Adrenal gland (tissue), 12 donors: Measurements from ENCODE around the gene SPRR2D. TPM values are rescaled to one million over a fixed set of nuclear protein-coding genes. Genes with fewer than 3 reads are reported as not detected.

Experiments used
- DNase-seq, 7 donors: peaks; one replicate each; pipeline ENCODE4 v3.0.0-alpha.2; 2019 to 2020
- H3K27ac ChIP-seq, 5 donors: fragments of 200-600 bp; sonication (generic) in 4 of 5; 1 replicate in 3 of 5; 2 replicates in 2 of 5; pipeline versions ENCODE4 v1.5.1 to v1.8.0; 2016 to 2020; ENCODE audit warnings: mild to moderate bottlenecking in 1 of 5
- H3K27me3 ChIP-seq: fragments of 200-600 bp; 2 replicates; pipeline ENCODE4 v1.8.0; 2021
- H3K36me3 ChIP-seq, 2 donors: fragments of 200-600 bp; replicated peaks in 1 of 2; 1 replicate in 1 of 2; 2 replicates in 1 of 2; pipeline versions ENCODE4 v1.5.1 to v1.8.0; 2018 to 2022
- H3K4me1 ChIP-seq, 2 donors: fragments of 200-600 bp; replicated peaks in 1 of 2; 1 replicate in 1 of 2; 2 replicates in 1 of 2; pipeline versions ENCODE4 v1.5.1 to v1.8.0; 2018 to 2021
- H3K4me3 ChIP-seq, 4 donors: fragments of 200-600 bp; sonication (generic) in 3 of 4; one replicate each; pipeline ENCODE4 v1.5.1; 2016 to 2018
- H3K9me3 ChIP-seq, 3 donors: fragments of 200-600 bp; sonication (generic) in 1 of 3; replicated peaks in 1 of 3; 1 replicate in 2 of 3; 2 replicates in 1 of 3; pipeline versions ENCODE4 v1.5.1 to v1.8.0; 2016 to 2021
- POLR2A ChIP-seq, 2 donors: fragments of 450-650 bp; IDR thresholded peaks; one replicate each; pipeline ENCODE4 v1.6.1; 2017; ENCODE audit warnings: antibody characterized with exemption in 2 of 2, mild to moderate bottlenecking in 2 of 2, moderate library complexity in 1 of 2
- WGBS, 4 donors: extraction: QIAGEN DNeasy Blood & Tissue Kit in 2 of 4; methylation state at CpG; one replicate each; pipeline versions ENCODE4 v1.1.5 to v1.1.7; 2013 to 2017; 5-methylcytosine and 5-hydroxymethylcytosine counted together
- intact Hi-C, 2 donors: fragments of 100-400 bp; cut with DNase I; formaldehyde crosslinking; loops; one replicate each; pipeline versions ENCODE4 v1.14.1 to v1.15.0; 2022 to 2023
- polyA plus RNA-seq, 3 donors: library from polyadenylated mRNA; stranded (reverse); fragments of 200-250 nt in 2 of 3; fragments of 350-450 nt in 1 of 3; fragmentation: Illumina TruSeq in 1 of 3; extraction: RNeasy Lipid Tissue Mini Kit (QIAGEN cat#74804) in 1 of 3; gene quantifications; one replicate each; pipeline ENCODE4 v1.2.3, GENCODE V29; 2013 to 2014
- total RNA-seq, 9 donors: library from RNA; depleted of rRNA in 4 of 9; stranded (reverse); fragments of >200 nt in 4 of 9; fragments of 120-200 nt in 1 of 9; fragmentation: NEBNext Ultra II Directional in 1 of 9; extraction: Animal tissue kit (Norgen Biotek cat#: 25700) in 1 of 9; gene quantifications; one replicate each; pipeline versions ENCODE4 v1.1.0 to v1.2.4, GENCODE V29; 2013 to 2023
- TF ChIP-seq, protein P1 (sequence below), 6 experiments: fragments of 450-650 bp in 4 of 6; fragments of 200-600 bp in 2 of 6; sonication (generic) in 1 of 6; IDR thresholded peaks; 1 replicate in 5 of 6; 2 replicates in 1 of 6; pipeline versions ENCODE4 v1.5.1 to v1.8.0; 2016 to 2021; ENCODE audit warnings: antibody characterized with exemption in 6 of 6, mild to moderate bottlenecking in 2 of 6, moderate library complexity in 1 of 6
- donor health status: healthy with polysubstance abuse.
- donor health status: Bipolar disorder and iron deficiency.
- donor health status: DM: yes; HTN: yes; CAD: no.
- donor health status: DM: no; HTN: no; CAD: no.
- donor health status: DM: no; HTN: no; CAD: no.
- donor health status: DM: yes; HTN: yes; CAD: no.

Gene SPRR2D
- total and polyA plus RNA-seq, 12 donors: 0.71 to 0.88 TPM; not detected in 10

DNA sequence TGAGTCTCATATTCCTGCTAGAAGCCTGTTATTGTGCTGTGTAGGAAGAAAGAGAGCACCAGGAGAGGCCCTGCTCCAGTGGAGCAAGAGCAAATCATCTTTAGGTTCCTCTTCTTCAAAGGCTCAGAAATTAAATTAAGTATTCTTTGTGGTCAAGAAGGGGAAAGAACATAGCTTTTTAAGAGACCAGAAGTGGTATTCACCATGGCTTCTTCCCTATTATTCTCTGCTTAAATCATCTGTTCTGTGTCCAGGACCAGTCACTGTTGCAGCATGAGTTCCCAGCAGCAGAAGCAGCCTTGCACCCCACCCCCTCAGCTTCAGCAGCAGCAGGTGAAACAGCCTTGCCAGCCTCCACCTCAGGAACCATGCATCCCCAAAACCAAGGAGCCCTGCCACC lies 8.8 kb downstream of the SPRR2D start:
- TF ChIP-seq POLR2A (IDR thresholded peaks at IDR 0.05): no peak
- TF ChIP-seq, protein P1, sequence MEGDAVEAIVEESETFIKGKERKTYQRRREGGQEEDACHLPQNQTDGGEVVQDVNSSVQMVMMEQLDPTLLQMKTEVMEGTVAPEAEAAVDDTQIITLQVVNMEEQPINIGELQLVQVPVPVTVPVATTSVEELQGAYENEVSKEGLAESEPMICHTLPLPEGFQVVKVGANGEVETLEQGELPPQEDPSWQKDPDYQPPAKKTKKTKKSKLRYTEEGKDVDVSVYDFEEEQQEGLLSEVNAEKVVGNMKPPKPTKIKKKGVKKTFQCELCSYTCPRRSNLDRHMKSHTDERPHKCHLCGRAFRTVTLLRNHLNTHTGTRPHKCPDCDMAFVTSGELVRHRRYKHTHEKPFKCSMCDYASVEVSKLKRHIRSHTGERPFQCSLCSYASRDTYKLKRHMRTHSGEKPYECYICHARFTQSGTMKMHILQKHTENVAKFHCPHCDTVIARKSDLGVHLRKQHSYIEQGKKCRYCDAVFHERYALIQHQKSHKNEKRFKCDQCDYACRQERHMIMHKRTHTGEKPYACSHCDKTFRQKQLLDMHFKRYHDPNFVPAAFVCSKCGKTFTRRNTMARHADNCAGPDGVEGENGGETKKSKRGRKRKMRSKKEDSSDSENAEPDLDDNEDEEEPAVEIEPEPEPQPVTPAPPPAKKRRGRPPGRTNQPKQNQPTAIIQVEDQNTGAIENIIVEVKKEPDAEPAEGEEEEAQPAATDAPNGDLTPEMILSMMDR (IDR thresholded peaks at IDR 0.05): no peak
- no peaks in the 10 kb centered on the region for H3K27me3 ChIP-seq
- H3K36me3 ChIP-seq: no peaks in the 10 kb centered on the region
- intact Hi-C loops: no loop called here
- no peak for DNase-seq
- no peak overlapping the region for H3K4me3 ChIP-seq
- H3K27ac ChIP-seq: no peak overlapping the region
- no peaks in the 10 kb centered on the region for H3K4me1 ChIP-seq
- H3K9me3 ChIP-seq: no peaks in the 10 kb centered on the region

DNA sequence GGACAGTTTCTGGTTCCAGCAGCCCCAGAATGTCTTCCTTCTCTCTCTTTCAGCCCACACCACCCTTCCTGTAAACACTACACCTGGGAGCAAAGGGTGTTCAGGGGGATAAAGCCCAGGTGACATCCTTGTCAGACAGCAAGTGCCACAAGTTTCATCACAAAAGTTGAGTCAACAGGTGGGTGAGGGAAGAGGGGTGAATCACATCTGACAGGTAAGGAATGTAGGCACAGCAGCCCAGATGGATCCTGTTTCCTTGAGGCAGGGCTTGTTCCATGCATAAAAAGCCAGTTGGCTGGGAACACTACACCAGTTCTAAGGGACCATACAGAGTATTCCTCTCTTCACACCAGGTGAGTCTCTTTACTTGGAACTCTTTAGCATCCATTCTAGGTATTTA lies 10.0 kb downstream of the SPRR2D start, which contains the start of gene SPRR1B:
SPRR1B (plus strand) TSS at position 309 of the 400 bp plus-strand sequence. CDS start 1,143 bp downstream, outside the sequence.
- Histone ChIP-seq H3K36me3 (no peaks in the 10 kb centered on the region), H3K27me3 (no peaks in the 10 kb centered on the region), H3K27ac (no peak within 1 kb of the TSS), H3K4me1 (no peaks in the 10 kb centered on the region), H3K4me3 (no peak within 1 kb of the TSS), H3K9me3 (no peaks in the 10 kb centered on the region)
- intact Hi-C loops: no loop called here
- DNase-seq: no peak
- TF ChIP-seq POLR2A (IDR thresholded peaks at IDR 0.05): no peak
- TF ChIP-seq, protein P1 (IDR thresholded peaks at IDR 0.05): no peak

DNA sequence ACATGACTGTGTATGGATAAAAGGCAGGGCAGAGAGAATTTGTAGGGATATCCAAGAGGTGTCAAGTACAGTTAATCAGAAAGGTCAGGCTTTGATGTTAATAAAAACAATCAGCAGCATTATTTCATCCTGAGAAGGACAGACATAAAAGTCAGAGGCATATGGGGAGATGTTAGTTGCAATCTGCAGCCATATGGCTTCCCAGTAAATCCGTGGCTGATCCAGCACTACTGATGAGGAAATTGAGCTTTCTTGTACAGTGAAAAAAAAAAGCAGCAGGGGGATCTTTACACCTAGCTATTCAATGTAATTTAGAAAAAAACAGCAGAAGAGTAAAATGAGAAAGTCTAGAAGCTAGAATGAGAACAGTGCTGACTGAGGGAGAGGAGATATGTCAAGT lies 12.2 kb downstream of the SPRR2D start:
- no peaks in the 10 kb centered on the region for H3K27me3 ChIP-seq
- WGBS, 4 donors: 54 to 80% (median 72%) methylated on average over 1 of the region's 1 CpG
- no peaks in the 10 kb centered on the region for H3K9me3 ChIP-seq
- intact Hi-C loops: no loop called here
- no peak overlapping the region for H3K4me3 ChIP-seq
- H3K36me3 ChIP-seq: no peaks in the 10 kb centered on the region
- H3K4me1 ChIP-seq: no peaks in the 10 kb centered on the region
- H3K27ac ChIP-seq: no peak overlapping the region
- no peak for DNase-seq
- TF ChIP-seq, protein P1 (IDR thresholded peaks at IDR 0.05): no peak
- no peak for TF ChIP-seq POLR2A (IDR thresholded peaks at IDR 0.05)

DNA sequence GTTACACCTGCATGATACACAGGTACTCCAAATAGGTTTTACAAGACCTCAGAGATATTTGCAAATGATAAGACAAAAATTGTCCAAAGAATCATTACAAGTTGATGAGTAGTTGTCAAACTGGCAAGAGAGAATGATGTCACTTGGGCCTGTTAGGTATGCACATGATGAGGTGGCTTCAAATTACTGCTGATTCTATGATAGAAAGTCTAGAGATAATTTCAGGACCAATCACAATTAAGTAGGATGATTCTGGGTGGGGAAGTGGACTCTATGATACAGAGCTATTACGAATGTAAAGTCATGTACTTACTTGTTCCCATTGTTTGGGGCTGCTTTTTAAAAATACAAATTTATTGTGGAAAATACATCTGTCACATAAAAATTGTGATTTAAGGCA lies 15.1 kb downstream of the SPRR2D start:
- no peaks in the 10 kb centered on the region for H3K4me1 ChIP-seq
- 68 to 90% (median 85%) methylated on average over 1 of the region's 1 CpG for WGBS, 4 donors
- no peak overlapping the region for H3K27ac ChIP-seq
- intact Hi-C loops: no loop called here
- no peak for TF ChIP-seq POLR2A (IDR thresholded peaks at IDR 0.05)
- TF ChIP-seq, protein P1 (IDR thresholded peaks at IDR 0.05): no peak
- H3K27me3 ChIP-seq: no peaks in the 10 kb centered on the region
- H3K9me3 ChIP-seq: no peaks in the 10 kb centered on the region
- H3K36me3 ChIP-seq: no peaks in the 10 kb centered on the region
- no peak for DNase-seq
- H3K4me3 ChIP-seq: no peak overlapping the region
